ENCODE results near the gene SDHAF3.

- TF ChIP-seq CTCF (IDR thresholded peaks at IDR 0.05; ENCODE audit: insufficient read depth, low read length, poor library complexity, severe bottlenecking) (no peak), EZH2phosphoT487 (conservative IDR thresholded peaks at IDR 0.05; ENCODE audit: low read length) (no peak)
Measured at GRCh38 chr7:97130417-97131139, 13.1 kb downstream of the SDHAF3 start.
